T-cell (primary cell): ENCODE measurements around the gene PLEKHM1. TPM values are rescaled to one million over a fixed set of nuclear protein-coding genes. Genes with fewer than 3 reads are reported as not detected.

ENCODE experiments used
- ATAC-seq, 4 experiments: fragments of 200-7000 bp in 3 of 4; fragments of 150-1000 bp in 1 of 4; cut with Tn5 transposase; replicated peaks in 1 of 4; 1 replicate in 3 of 4; 2 replicates in 1 of 4; pipeline ENCODE4 v1.10.0; 2021; ENCODE audit warnings: moderate library complexity in 3 of 4, mild to moderate bottlenecking in 2 of 4, moderate number of reproducible peaks in 1 of 4
- CTCF ChIA-PET, 2 donors: fragments of 300-600 bp; sonication (Branson Sonifier 250); formaldehyde crosslinking; loops; one replicate each; lab custom pipeline; 2022; ENCODE audit warnings: antibody characterized with exemption in 2 of 2; lab: Charles Lee
- POLR2A ChIA-PET, 2 donors: fragments of 300-600 bp; sonication (Branson Sonifier 250); formaldehyde crosslinking; loops; one replicate each; lab custom pipeline; 2022; ENCODE audit warnings: antibody characterized with exemption in 2 of 2; lab: Charles Lee
- DNase-seq, 35 experiments: peaks; one replicate each; pipeline versions ENCODE4 v3.0.0 to v3.0.0-alpha.2; 2013 to 2023
- H3K27ac ChIP-seq: one replicate; pipeline ENCODE4 v1.5.1; 2013; ENCODE audit warnings: low read length
- H3K27me3 ChIP-seq, 2 experiments: replicated peaks in 1 of 2; 1 replicate in 1 of 2; 2 replicates in 1 of 2; pipeline versions ENCODE4 v1.6.1 to v1.7.0; 2013; ENCODE audit warnings: low read length in 1 of 2, mixed read lengths in 1 of 2; ENCODE audit not compliant: control insufficient read depth in 2 of 2, insufficient read depth in 2 of 2; ENCODE audit errors: extremely low read depth in 1 of 2
- H3K36me3 ChIP-seq, 2 donors: 1 replicate in 1 of 2; 2 replicates in 1 of 2; pipeline versions ENCODE4 v1.6.1 to v1.7.0; 2013; ENCODE audit warnings: low read length in 1 of 2; ENCODE audit not compliant: control insufficient read depth in 2 of 2, insufficient read depth in 1 of 2; ENCODE audit errors: extremely low read depth in 1 of 2
- H3K4me1 ChIP-seq, 2 experiments: 1 replicate in 1 of 2; 2 replicates in 1 of 2; pipeline versions ENCODE4 v1.6.1 to v1.7.0; 2013; ENCODE audit warnings: low read length in 2 of 2, mixed read lengths in 1 of 2; ENCODE audit not compliant: insufficient read depth in 2 of 2, control insufficient read depth in 1 of 2; ENCODE audit errors: extremely low read depth in 1 of 2
- H3K4me3 ChIP-seq, 2 donors: 1 replicate in 1 of 2; 2 replicates in 1 of 2; pipeline versions ENCODE4 v1.5.1 to v1.7.0; 2013; ENCODE audit warnings: mild to moderate bottlenecking in 2 of 2, low read length in 1 of 2, moderate library complexity in 1 of 2; ENCODE audit not compliant: control insufficient read depth in 1 of 2; ENCODE audit errors: extremely low read depth in 1 of 2
- H3K9me3 ChIP-seq: 2 replicates; pipeline ENCODE4 v1.7.0; 2013
- H3K27ac Mint-ChIP-seq, 2 donors: one replicate each; pipeline ENCODE4 v1.8.0; 2020 to 2021; ENCODE audit warnings: mild to moderate bottlenecking in 2 of 2, mixed read lengths in 2 of 2
- H3K27me3 Mint-ChIP-seq, 2 donors: one replicate each; pipeline ENCODE4 v1.8.0; 2021 to 2022; ENCODE audit warnings: mixed read lengths in 2 of 2
- H3K36me3 Mint-ChIP-seq: one replicate; pipeline ENCODE4 v1.8.0; 2021; ENCODE audit warnings: mixed read lengths
- H3K4me1 Mint-ChIP-seq, 3 donors: one replicate each; pipeline ENCODE4 v1.8.0; 2020 to 2022; ENCODE audit warnings: mixed read lengths in 3 of 3, mild to moderate bottlenecking in 1 of 3
- H3K4me3 Mint-ChIP-seq, 3 donors: one replicate each; pipeline ENCODE4 v1.8.0; 2020 to 2022; ENCODE audit warnings: mild to moderate bottlenecking in 3 of 3, mixed read lengths in 3 of 3, moderate library complexity in 3 of 3
- H3K9me3 Mint-ChIP-seq, 3 donors: one replicate each; pipeline ENCODE4 v1.8.0; 2020 to 2022; ENCODE audit warnings: mixed read lengths in 3 of 3
- WGBS: methylation state at CpG from one replicate; pipeline ENCODE4 v1.1.5; 2013; ENCODE audit warnings: missing lambda C conversion rate; ENCODE audit not compliant: insufficient coverage; 5-methylcytosine and 5-hydroxymethylcytosine counted together
- total RNA-seq, 35 experiments: library from RNA in 6 of 35; stranded (reverse) in 6 of 35; fragments of 120-200 nt in 1 of 35; gene quantifications; one replicate each; pipeline versions ENCODE4 v1.2.1 to v1.2.4 and lab custom pipeline; 2013 to 2026

PLEKHM1 gene
- total RNA-seq, 5 donors from 2014 or later (not counting 1 experiment from before 2014, with no cell fraction given): 77.8 to 105 (median 79.4) TPM

DNA sequence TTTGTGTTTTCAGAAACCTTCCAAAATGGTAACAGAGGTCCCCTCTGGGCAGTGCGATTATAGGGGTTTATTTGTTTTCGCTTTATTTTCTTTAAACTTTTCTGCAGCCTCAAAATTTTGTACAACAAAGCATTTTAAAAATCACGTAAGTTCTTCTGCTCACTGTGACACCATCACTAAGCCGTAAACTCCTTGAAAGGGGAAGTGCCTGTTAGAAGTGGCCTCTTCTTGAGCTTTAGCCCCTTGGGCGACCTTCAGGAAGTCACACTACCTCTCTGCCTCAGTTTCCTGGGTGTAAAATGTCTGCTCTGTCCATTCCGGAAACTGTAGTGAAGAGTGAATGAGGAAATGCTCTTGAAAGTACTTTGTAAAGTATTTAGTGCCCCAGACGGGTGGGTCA, 84.4 kb downstream of the PLEKHM1 start:
- Histone ChIP-seq H3K27ac (no peak overlapping the region), H3K27me3 (no peaks in the 10 kb centered on the region), H3K4me1 (peaks cover 10 to 49% of the 10 kb centered on the region in 2 experiments), H3K9me3 (no peaks in the 10 kb centered on the region), H3K36me3 (peaks cover 20 to 58% of the 10 kb centered on the region in 2 donors), H3K4me3 (no peak overlapping the region)
- Mint-ChIP-seq H3K4me3 (no peak overlapping the region), H3K9me3 (no peaks in the 10 kb centered on the region), H3K36me3 (peaks cover 29% of the 10 kb centered on the region), H3K4me1 (peaks cover 38 to 49% (median 44%) of the 10 kb centered on the region in 3 donors), H3K27ac (peak overlapping the region in 1 of 2 donors; percentile 31), H3K27me3 (no peaks in the 10 kb centered on the region)
- ChIA-PET CTCF (interaction anchor here in 1 of 2 donors (0.9 kb wide), 1 partner anchor 8 kb away, joined by 3 read pairs; no protein-coding TSS in a partner anchor), POLR2A (no interaction called here)
- ATAC-seq (no peak), DNase-seq (no peak)
- whole genome bisulfite sequencing: no CpG with 5 or more reads among the region's 7 CpGs

DNA sequence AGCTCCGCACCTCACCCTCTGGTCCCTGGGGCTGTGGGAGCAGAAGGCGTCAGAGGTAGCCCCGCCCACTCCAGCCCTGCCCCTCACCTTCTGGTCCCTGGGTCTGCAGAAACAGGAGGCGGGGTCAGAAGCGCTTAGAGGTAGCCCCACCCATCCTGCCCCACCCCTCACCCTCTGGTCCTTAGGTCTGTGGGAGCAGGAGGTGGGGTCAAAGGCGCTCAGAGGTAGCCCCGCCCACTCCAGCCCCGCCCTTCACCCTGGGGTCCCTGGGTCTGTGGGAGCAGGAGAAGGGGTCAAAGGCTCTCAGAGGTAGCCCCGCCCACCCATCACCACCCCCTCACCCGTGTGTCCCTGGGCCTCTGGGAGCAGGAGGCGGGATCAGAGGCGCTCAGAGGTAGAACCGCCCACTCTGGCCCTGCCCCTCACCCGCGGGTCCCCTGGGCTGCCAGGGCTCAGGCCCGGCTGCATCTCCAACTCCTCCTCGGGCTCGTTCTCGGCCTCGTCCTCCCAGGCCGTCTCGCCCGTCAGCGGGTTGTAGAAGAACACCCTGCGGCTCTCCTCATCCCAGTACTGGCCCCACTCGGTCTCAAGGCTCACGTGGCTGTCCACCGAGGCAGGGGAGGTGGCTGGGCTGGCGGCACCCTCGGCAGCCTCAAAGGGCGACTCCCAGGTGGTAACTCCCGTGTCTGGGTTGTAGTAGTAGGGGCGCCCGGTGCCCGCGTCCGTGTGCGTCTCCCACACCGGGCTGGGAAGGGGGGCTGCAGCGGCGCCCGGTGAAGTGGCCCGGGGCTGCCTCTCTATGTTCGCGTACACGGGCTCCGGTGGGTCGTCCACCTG, 85.1 kb downstream of the PLEKHM1 start:
- no peaks in the 10 kb centered on the region for H3K9me3 Mint-ChIP-seq
- H3K27me3 Mint-ChIP-seq: no peaks in the 10 kb centered on the region
- DNase-seq (no peak), ATAC-seq (no peak)
- H3K27ac Mint-ChIP-seq: no peak overlapping the region
- Histone ChIP-seq H3K27me3 (no peaks in the 10 kb centered on the region), H3K36me3 (peaks cover 25 to 64% of the 10 kb centered on the region in 2 donors), H3K4me1 (peaks cover 5 to 43% of the 10 kb centered on the region in 2 experiments), H3K9me3 (no peaks in the 10 kb centered on the region), H3K4me3 (no peak overlapping the region), H3K27ac (no peak overlapping the region)
- H3K4me1 Mint-ChIP-seq: peaks cover 32 to 44% (median 37%) of the 10 kb centered on the region in 3 donors
- ChIA-PET CTCF (no interaction called here), POLR2A (interaction anchor here in 1 of 2 donors (0.5 kb wide), 1 partner anchor 257 kb away, joined by 3 read pairs; the partner anchor contains the start of gene HEXIM1)
- 96% methylated on average over 33 of the region's 48 CpGs for WGBS
- H3K4me3 Mint-ChIP-seq: no peak overlapping the region
- peaks cover 33% of the 10 kb centered on the region for H3K36me3 Mint-ChIP-seq

GRCh38 chr17:45404870-45405249, 85.7 kb downstream of the PLEKHM1 start:
- no peak for DNase-seq
- Mint-ChIP-seq H3K36me3 (peaks cover 35% of the 10 kb centered on the region), H3K27ac (no peak overlapping the region), H3K4me3 (no peak overlapping the region), H3K4me1 (peaks cover 30 to 40% (median 31%) of the 10 kb centered on the region in 3 donors), H3K27me3 (no peaks in the 10 kb centered on the region), H3K9me3 (no peaks in the 10 kb centered on the region)
- ChIA-PET POLR2A (interaction anchor here in 1 of 2 donors (0.5 kb wide), 1 partner anchor 257 kb away, joined by 3 read pairs; the partner anchor contains the start of gene HEXIM1), CTCF (no interaction called here)
- Histone ChIP-seq H3K27ac (no peak overlapping the region), H3K27me3 (no peaks in the 10 kb centered on the region), H3K9me3 (no peaks in the 10 kb centered on the region), H3K36me3 (peaks cover 25 to 70% of the 10 kb centered on the region in 2 donors), H3K4me3 (no peak overlapping the region), H3K4me1 (peaks cover 5 to 41% of the 10 kb centered on the region in 2 experiments)
- WGBS: 92% methylated on average over 13 of the region's 14 CpGs
- no peak for ATAC-seq

DNA sequence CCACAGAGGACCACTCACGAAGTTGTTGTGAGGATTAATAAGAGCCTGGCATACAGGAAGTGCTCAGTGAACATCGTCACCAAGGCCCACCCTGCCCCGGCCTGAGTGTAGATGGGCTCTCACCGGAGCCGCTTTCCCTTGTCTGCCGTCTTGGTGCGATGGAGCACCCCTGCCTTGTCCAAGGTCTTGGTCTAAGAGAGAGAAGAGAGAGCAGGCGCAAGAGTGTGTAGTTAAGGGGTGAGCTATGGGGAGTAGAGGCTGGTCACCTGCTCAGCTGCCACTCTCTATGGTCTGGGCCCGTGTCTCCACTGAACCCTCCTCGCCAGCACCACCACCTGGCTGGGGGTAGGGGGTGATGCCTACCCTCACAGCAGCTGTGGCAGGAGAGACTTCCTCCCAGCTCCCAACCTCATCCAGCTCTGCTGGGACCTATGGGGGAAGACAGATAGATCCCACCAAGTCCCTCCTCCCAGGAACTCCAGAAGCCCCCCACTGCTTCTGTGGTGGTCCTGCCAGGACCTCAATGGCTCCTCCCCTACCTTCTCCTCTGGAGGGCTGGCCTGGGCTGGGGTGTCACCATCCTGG, 86.5 kb downstream of the PLEKHM1 start:
- H3K27me3 ChIP-seq: no peaks in the 10 kb centered on the region
- ATAC-seq: no peak
- Mint-ChIP-seq H3K9me3 (no peaks in the 10 kb centered on the region), H3K4me3 (no peak overlapping the region), H3K27ac (peak overlapping the region; percentile 15 to 39), H3K4me1 (peaks cover 24 to 31% (median 27%) of the 10 kb centered on the region in 3 donors), H3K36me3 (peaks cover 40% of the 10 kb centered on the region), H3K27me3 (no peaks in the 10 kb centered on the region)
- WGBS: 98% methylated on average over 7 of the region's 10 CpGs
- no peaks in the 10 kb centered on the region for H3K9me3 ChIP-seq
- H3K4me3 ChIP-seq: no peak overlapping the region
- no peak for DNase-seq
- ChIA-PET POLR2A (no interaction called here), CTCF (no interaction called here)
- H3K4me1 ChIP-seq: peaks cover 5 to 33% of the 10 kb centered on the region in 2 experiments
- peaks cover 25 to 76% of the 10 kb centered on the region in 2 donors for H3K36me3 ChIP-seq
- H3K27ac ChIP-seq: no peak overlapping the region

GRCh38 chr17:45402916-45403315, 87.6 kb downstream of the PLEKHM1 start:
- H3K27ac Mint-ChIP-seq: no peak overlapping the region
- no peaks in the 10 kb centered on the region for H3K27me3 ChIP-seq
- H3K9me3 Mint-ChIP-seq: no peaks in the 10 kb centered on the region
- no peak overlapping the region for H3K4me3 Mint-ChIP-seq
- no peak for DNase-seq
- ChIA-PET CTCF (no interaction called here), POLR2A (interaction anchor here in 1 of 2 donors (0.7 kb wide), 1 partner anchor 13 kb away, joined by 4 read pairs; no protein-coding TSS in a partner anchor)
- H3K27me3 Mint-ChIP-seq: no peaks in the 10 kb centered on the region
- 100% methylated on average over 1 of the region's 1 CpG for WGBS
- H3K36me3 Mint-ChIP-seq: peaks cover 48% of the 10 kb centered on the region
- no peak overlapping the region for H3K4me3 ChIP-seq
- H3K36me3 ChIP-seq: peaks cover 27 to 85% of the 10 kb centered on the region in 2 donors
- peaks cover 0 to 22% of the 10 kb centered on the region in 2 experiments for H3K4me1 ChIP-seq
- H3K27ac ChIP-seq: no peak overlapping the region
- no peaks in the 10 kb centered on the region for H3K9me3 ChIP-seq
- peaks cover 13 to 20% (median 16%) of the 10 kb centered on the region in 3 donors for H3K4me1 Mint-ChIP-seq
- no peak for ATAC-seq

- ChIA-PET CTCF (interaction anchor here in 1 of 2 donors (0.6 kb wide), 1 partner anchor 246 kb away, joined by 4 read pairs; no protein-coding TSS in a partner anchor), POLR2A (no interaction called here)
- Mint-ChIP-seq H3K27ac (peak overlapping the region in 1 of 2 donors; percentile 28), H3K9me3 (no peaks in the 10 kb centered on the region), H3K4me1 (peaks cover 0 to 1% (median 0%) of the 10 kb centered on the region in 3 donors), H3K27me3 (no peaks in the 10 kb centered on the region), H3K36me3 (peaks cover 52% of the 10 kb centered on the region), H3K4me3 (no peak overlapping the region)
- Histone ChIP-seq H3K4me3 (no peak overlapping the region), H3K27me3 (no peaks in the 10 kb centered on the region), H3K27ac (no peak overlapping the region), H3K9me3 (no peaks in the 10 kb centered on the region), H3K36me3 (peaks cover 26 to 93% of the 10 kb centered on the region in 2 donors), H3K4me1 (peaks cover 0 to 6% of the 10 kb centered on the region in 2 experiments)
- DNase-seq (no peak), ATAC-seq (no peak)
- WGBS: 98% methylated on average over 4 of the region's 5 CpGs
These were observed 91.7 kb downstream of the PLEKHM1 start for GRCh38 chr17:45398800-45399199.
